Astrocyte (in vitro differentiated cells and primary cell): ENCODE measurements around the gene ARHGAP30. TPM values are rescaled to one million over a fixed set of nuclear protein-coding genes. Genes with fewer than 3 reads are reported as not detected.
A peak's percentile ranks its signal among the peaks of the same experiment; 100 is the strongest.

Source experiments
- DNase-seq: peaks from one replicate; pipeline ENCODE4 v3.0.0-alpha.2; 2010; ENCODE audit warnings: low read depth
- FAIRE-seq: peaks from 2 replicates; lab custom pipeline; 2011; peaks lifted over from hg19 to GRCh38; lab: Jason Lieb, UNC
- H2AFZ ChIP-seq: 2 replicates; pipeline ENCODE4 v1.6.0; 2012; ENCODE audit warnings: low read depth, low read length, inconsistent platforms
- H3K27ac ChIP-seq: 2 replicates; pipeline ENCODE4 v1.5.1; 2011; ENCODE audit warnings: low read depth, low read length, inconsistent platforms
- H3K27me3 ChIP-seq: 2 replicates; pipeline ENCODE4 v1.6.0; 2011; ENCODE audit warnings: low read length, inconsistent platforms; ENCODE audit not compliant: insufficient read depth
- H3K36me3 ChIP-seq: 2 replicates; pipeline ENCODE4 v1.5.1; 2011; ENCODE audit warnings: low read length, inconsistent platforms; ENCODE audit not compliant: insufficient read depth
- H3K4me1 ChIP-seq: 2 replicates; pipeline ENCODE4 v1.5.1; 2011; ENCODE audit warnings: low read length, inconsistent platforms; ENCODE audit not compliant: insufficient read depth
- H3K4me2 ChIP-seq: 2 replicates; pipeline ENCODE4 v1.6.0; 2012; ENCODE audit warnings: low read length, inconsistent platforms
- H3K4me3 ChIP-seq: 2 replicates; pipeline ENCODE4 v1.5.1; 2011; ENCODE audit warnings: low read depth, mild to moderate bottlenecking, low read length, inconsistent platforms; ENCODE audit not compliant: insufficient read depth
- H3K79me2 ChIP-seq: 2 replicates; pipeline ENCODE4 v1.6.0; 2012; ENCODE audit warnings: mild to moderate bottlenecking, low read length, inconsistent platforms; ENCODE audit not compliant: insufficient read depth
- H3K9ac ChIP-seq: 2 replicates; pipeline ENCODE4 v1.6.0; 2012; ENCODE audit warnings: mild to moderate bottlenecking, low read length, inconsistent platforms
- H3K9me3 ChIP-seq: 2 replicates; pipeline ENCODE4 v1.5.1; 2012; ENCODE audit warnings: low read depth, mild to moderate bottlenecking, low read length, inconsistent platforms; ENCODE audit not compliant: insufficient read depth
- H4K20me1 ChIP-seq: 2 replicates; pipeline ENCODE4 v1.6.0; 2012; ENCODE audit warnings: low read length, inconsistent platforms; ENCODE audit not compliant: insufficient read depth
- H3K27ac Mint-ChIP-seq: one replicate; pipeline ENCODE4 v1.8.0; 2021; ENCODE audit warnings: mild to moderate bottlenecking, mixed read lengths; ENCODE audit not compliant: unreplicated experiment
- H3K27me3 Mint-ChIP-seq: one replicate; pipeline ENCODE4 v1.8.0; 2021; ENCODE audit warnings: low read depth, mixed read lengths; ENCODE audit not compliant: unreplicated experiment
- H3K36me3 Mint-ChIP-seq: one replicate; pipeline ENCODE4 v1.8.0; 2021; ENCODE audit warnings: low read depth, mixed read lengths; ENCODE audit not compliant: unreplicated experiment
- H3K4me1 Mint-ChIP-seq: one replicate; pipeline ENCODE4 v1.8.0; 2021; ENCODE audit warnings: low read depth, mixed read lengths; ENCODE audit not compliant: unreplicated experiment
- H3K4me3 Mint-ChIP-seq: one replicate; pipeline ENCODE4 v1.8.0; 2021; ENCODE audit warnings: mild to moderate bottlenecking, moderate library complexity, mixed read lengths; ENCODE audit not compliant: unreplicated experiment
- H3K9me3 Mint-ChIP-seq: one replicate; pipeline ENCODE4 v1.8.0; 2021; ENCODE audit warnings: mild to moderate bottlenecking, mixed read lengths; ENCODE audit not compliant: unreplicated experiment
- EZH2 ChIP-seq: IDR thresholded peaks from 2 replicates; pipeline ENCODE4 v1.6.1; 2012; ENCODE audit warnings: mild to moderate bottlenecking, low read length, inconsistent platforms; ENCODE audit not compliant: insufficient read depth
- total RNA-seq: library from RNA; stranded (reverse); gene quantifications from 2 replicates; pipeline ENCODE4 v1.2.1, GENCODE V29; 2021
- TF ChIP-seq, protein P1 (sequence below): IDR thresholded peaks from 2 replicates; pipeline ENCODE4 v1.5.1; 2011; ENCODE audit warnings: low read depth, mild to moderate bottlenecking, inconsistent platforms, low read length, moderate library complexity; ENCODE audit not compliant: insufficient read depth

ARHGAP30 gene
- total RNA-seq, 1 donor from 2014 or later: 0.25 TPM

DNA sequence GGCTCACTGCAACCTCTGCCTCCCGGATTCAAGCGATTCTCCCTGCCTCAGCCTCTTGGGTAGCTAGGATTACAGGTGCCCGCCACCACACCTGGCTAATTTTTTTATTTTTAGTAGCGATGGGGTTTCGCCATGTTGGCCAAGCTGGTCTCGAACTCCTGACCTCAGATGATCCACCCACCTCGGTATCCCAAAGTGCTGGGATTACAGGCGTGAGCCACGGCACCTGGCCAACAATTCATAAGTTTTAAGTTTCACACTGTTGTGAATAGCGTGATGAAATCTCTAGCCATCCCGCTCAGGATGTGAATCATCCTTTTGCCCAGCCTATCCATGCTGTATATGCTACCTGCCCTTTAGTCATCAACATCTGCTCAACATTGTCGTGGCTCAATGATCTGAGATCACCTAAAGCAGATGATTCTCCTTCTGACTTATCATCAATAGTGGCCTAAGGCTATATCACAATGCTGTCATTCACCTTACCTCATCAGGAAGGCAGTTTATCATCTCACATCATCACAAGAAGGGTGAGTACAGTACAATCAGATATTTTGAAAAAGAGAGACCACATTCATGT is 45.5 kb upstream of the ARHGAP30 start:
- Histone ChIP-seq H3K27me3 (no peaks in the 10 kb centered on the region), H4K20me1 (peaks cover 52% of the 10 kb centered on the region), H3K4me1 (peaks cover 31% of the 10 kb centered on the region), H3K4me3 (no peak overlapping the region), H3K36me3 (peaks cover 10% of the 10 kb centered on the region), H3K79me2 (peaks cover 94% of the 10 kb centered on the region), H2AFZ (no peak overlapping the region), H3K27ac (peak overlapping the region; percentile 98), H3K9me3 (no peaks in the 10 kb centered on the region), H3K9ac (peak overlapping the region; percentile 44), H3K4me2 (peak overlapping the region; percentile 86)
- DNase-seq (peak; percentile 96), FAIRE-seq (no peak)
- Mint-ChIP-seq H3K27ac (peak overlapping the region; percentile 86), H3K36me3 (peaks cover 8% of the 10 kb centered on the region), H3K9me3 (no peaks in the 10 kb centered on the region), H3K4me1 (peaks cover 33% of the 10 kb centered on the region), H3K27me3 (no peaks in the 10 kb centered on the region), H3K4me3 (peak overlapping the region; percentile 66)
- TF ChIP-seq, protein P1, sequence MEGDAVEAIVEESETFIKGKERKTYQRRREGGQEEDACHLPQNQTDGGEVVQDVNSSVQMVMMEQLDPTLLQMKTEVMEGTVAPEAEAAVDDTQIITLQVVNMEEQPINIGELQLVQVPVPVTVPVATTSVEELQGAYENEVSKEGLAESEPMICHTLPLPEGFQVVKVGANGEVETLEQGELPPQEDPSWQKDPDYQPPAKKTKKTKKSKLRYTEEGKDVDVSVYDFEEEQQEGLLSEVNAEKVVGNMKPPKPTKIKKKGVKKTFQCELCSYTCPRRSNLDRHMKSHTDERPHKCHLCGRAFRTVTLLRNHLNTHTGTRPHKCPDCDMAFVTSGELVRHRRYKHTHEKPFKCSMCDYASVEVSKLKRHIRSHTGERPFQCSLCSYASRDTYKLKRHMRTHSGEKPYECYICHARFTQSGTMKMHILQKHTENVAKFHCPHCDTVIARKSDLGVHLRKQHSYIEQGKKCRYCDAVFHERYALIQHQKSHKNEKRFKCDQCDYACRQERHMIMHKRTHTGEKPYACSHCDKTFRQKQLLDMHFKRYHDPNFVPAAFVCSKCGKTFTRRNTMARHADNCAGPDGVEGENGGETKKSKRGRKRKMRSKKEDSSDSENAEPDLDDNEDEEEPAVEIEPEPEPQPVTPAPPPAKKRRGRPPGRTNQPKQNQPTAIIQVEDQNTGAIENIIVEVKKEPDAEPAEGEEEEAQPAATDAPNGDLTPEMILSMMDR: no peak
- no peak for TF ChIP-seq EZH2

- Histone ChIP-seq H3K36me3 (peaks cover 6% of the 10 kb centered on the region), H3K4me2 (peak overlapping the region; percentile 86), H3K4me1 (peaks cover 27% of the 10 kb centered on the region), H2AFZ (no peak overlapping the region), H3K9me3 (no peaks in the 10 kb centered on the region), H3K4me3 (no peak overlapping the region), H3K27me3 (no peaks in the 10 kb centered on the region), H4K20me1 (peaks cover 51% of the 10 kb centered on the region), H3K27ac (peak overlapping the region; percentile 98), H3K9ac (peak overlapping the region; percentile 23), H3K79me2 (peaks cover 97% of the 10 kb centered on the region)
- peaks cover 26% of the 10 kb centered on the region for H3K4me1 Mint-ChIP-seq
- DNase-seq (no peak), FAIRE-seq (no peak)
- no peaks in the 10 kb centered on the region for H3K27me3 Mint-ChIP-seq
- H3K9me3 Mint-ChIP-seq: no peaks in the 10 kb centered on the region
- H3K4me3 Mint-ChIP-seq: no peak overlapping the region
- H3K27ac Mint-ChIP-seq: peak overlapping the region; percentile 86
- H3K36me3 Mint-ChIP-seq: peaks cover 3% of the 10 kb centered on the region
- TF ChIP-seq EZH2: no peak
- TF ChIP-seq, protein P1: no peak
Observed at GRCh38 chr1:161114556-161114955, 44.9 kb upstream of the ARHGAP30 start.

- Histone ChIP-seq H2AFZ (no peak overlapping the region), H3K9me3 (no peaks in the 10 kb centered on the region), H4K20me1 (peaks cover 54% of the 10 kb centered on the region), H3K79me2 (peaks cover 97% of the 10 kb centered on the region), H3K36me3 (peaks cover 9% of the 10 kb centered on the region), H3K4me3 (no peak overlapping the region), H3K4me1 (peaks cover 21% of the 10 kb centered on the region), H3K27ac (peak overlapping the region; percentile 98), H3K27me3 (no peaks in the 10 kb centered on the region), H3K4me2 (peak overlapping the region; percentile 86), H3K9ac (peak overlapping the region; percentile 23)
- Mint-ChIP-seq H3K9me3 (no peaks in the 10 kb centered on the region), H3K4me1 (peaks cover 19% of the 10 kb centered on the region), H3K27me3 (no peaks in the 10 kb centered on the region), H3K4me3 (no peak overlapping the region), H3K36me3 (peaks cover 1% of the 10 kb centered on the region), H3K27ac (no peak overlapping the region)
- no peak for DNase-seq
- no peak for FAIRE-seq
- TF ChIP-seq, protein P1: no peak
- TF ChIP-seq EZH2: no peak
Observed at GRCh38 chr1:161113915-161114314, 44.2 kb upstream of the ARHGAP30 start.
